ENCODE data around the gene ATP10D. TPM values are rescaled to one million over a fixed set of nuclear protein-coding genes. Genes with fewer than 3 reads are reported as not detected.

The ATP10D gene
- total RNA-seq, 1 experiment from 2014 or later = 16.2 TPM

DNA sequence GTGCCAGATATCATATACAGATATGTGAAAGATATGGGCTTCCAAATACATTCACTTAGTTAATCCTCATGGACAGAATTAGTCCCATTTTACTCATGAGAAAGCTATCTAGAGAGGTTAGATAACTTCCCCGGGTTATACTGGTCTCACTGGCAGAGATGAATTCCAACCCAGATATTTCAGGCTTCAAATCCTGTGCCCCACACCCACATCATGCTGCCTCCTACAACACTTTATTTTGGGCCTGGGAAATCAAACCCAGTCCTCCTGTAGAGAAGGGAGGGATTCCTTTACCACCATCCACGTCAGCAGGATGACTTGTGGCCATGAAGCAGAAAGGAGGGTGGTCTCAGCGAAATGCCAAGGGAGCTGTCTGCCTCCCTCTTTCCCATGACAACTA lies 113.8 kb downstream of the ATP10D start:
- ChIA-PET POLR2A (no interaction called here), CTCF (interaction anchor here (0.7 kb wide), 1 partner anchor 237 kb away, joined by 4 read pairs; no protein-coding TSS in a partner anchor)
- Mint-ChIP-seq H3K27me3 (ENCODE audit: insufficient read depth, unreplicated experiment) (no peaks in the 10 kb centered on the region), H3K9me3 (ENCODE audit: unreplicated experiment) (no peaks in the 10 kb centered on the region), H3K4me3 (ENCODE audit: unreplicated experiment) (no peak overlapping the region), H3K27ac (ENCODE audit: low read depth, unreplicated experiment) (no peak overlapping the region), H3K4me1 (ENCODE audit: insufficient read depth, unreplicated experiment) (peaks cover 11% of the 10 kb centered on the region), H3K36me3 (ENCODE audit: insufficient read depth, unreplicated experiment) (no peaks in the 10 kb centered on the region)
- no TSS peak for BruUV-seq (replicated peaks)
- no peak for DNase-seq (ENCODE audit: unreplicated experiment)
- TF ChIP-seq, protein P1, sequence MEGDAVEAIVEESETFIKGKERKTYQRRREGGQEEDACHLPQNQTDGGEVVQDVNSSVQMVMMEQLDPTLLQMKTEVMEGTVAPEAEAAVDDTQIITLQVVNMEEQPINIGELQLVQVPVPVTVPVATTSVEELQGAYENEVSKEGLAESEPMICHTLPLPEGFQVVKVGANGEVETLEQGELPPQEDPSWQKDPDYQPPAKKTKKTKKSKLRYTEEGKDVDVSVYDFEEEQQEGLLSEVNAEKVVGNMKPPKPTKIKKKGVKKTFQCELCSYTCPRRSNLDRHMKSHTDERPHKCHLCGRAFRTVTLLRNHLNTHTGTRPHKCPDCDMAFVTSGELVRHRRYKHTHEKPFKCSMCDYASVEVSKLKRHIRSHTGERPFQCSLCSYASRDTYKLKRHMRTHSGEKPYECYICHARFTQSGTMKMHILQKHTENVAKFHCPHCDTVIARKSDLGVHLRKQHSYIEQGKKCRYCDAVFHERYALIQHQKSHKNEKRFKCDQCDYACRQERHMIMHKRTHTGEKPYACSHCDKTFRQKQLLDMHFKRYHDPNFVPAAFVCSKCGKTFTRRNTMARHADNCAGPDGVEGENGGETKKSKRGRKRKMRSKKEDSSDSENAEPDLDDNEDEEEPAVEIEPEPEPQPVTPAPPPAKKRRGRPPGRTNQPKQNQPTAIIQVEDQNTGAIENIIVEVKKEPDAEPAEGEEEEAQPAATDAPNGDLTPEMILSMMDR (IDR thresholded peaks at IDR 0.05; ENCODE audit: unreplicated experiment) = no peak
- intact Hi-C loops (cut with micrococcal nuclease) = no loop called here

DNA sequence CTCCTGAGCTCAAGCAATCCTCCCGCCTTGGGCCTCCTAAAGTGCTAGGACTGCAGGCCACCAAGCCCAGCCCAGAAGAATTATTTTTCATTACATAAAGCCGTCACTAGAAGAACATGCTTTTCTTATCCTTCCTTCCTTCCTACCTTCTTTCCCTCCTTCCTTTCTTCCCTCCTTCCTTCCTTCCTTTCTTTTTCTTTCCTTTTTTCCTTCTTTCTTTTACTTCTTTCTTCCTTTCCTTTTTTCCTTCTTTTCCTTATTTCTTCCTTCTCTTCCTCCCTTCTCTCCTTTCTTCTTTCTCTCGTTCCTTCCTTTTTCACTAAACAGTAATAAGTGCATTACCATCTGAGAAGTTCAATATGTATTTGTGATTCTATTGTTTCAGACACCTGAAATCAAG lies 121.4 kb downstream of the ATP10D start:
- no peak overlapping the region for H3K27ac Mint-ChIP-seq (ENCODE audit: low read depth, unreplicated experiment)
- no peak overlapping the region for H3K4me3 Mint-ChIP-seq (ENCODE audit: unreplicated experiment)
- no peak for DNase-seq (ENCODE audit: unreplicated experiment)
- TF ChIP-seq, protein P1 (IDR thresholded peaks at IDR 0.05; ENCODE audit: unreplicated experiment) = no peak
- BruUV-seq (replicated peaks) = no TSS peak
- H3K4me1 Mint-ChIP-seq (ENCODE audit: insufficient read depth, unreplicated experiment) = no peaks in the 10 kb centered on the region
- CTCF ChIA-PET = interaction anchor here (0.7 kb wide), 1 partner anchor 43 kb away, joined by 4 read pairs; no protein-coding TSS in a partner anchor
- H3K36me3 Mint-ChIP-seq (ENCODE audit: insufficient read depth, unreplicated experiment) = peaks cover 6% of the 10 kb centered on the region
- POLR2A ChIA-PET = interaction anchor here (0.6 kb wide), 1 partner anchor 246 kb away, joined by 3 read pairs; no protein-coding TSS in a partner anchor
- no peaks in the 10 kb centered on the region for H3K9me3 Mint-ChIP-seq (ENCODE audit: unreplicated experiment)
- intact Hi-C loops (cut with micrococcal nuclease) = no loop called here
- H3K27me3 Mint-ChIP-seq (ENCODE audit: insufficient read depth, unreplicated experiment) = no peaks in the 10 kb centered on the region

DNA sequence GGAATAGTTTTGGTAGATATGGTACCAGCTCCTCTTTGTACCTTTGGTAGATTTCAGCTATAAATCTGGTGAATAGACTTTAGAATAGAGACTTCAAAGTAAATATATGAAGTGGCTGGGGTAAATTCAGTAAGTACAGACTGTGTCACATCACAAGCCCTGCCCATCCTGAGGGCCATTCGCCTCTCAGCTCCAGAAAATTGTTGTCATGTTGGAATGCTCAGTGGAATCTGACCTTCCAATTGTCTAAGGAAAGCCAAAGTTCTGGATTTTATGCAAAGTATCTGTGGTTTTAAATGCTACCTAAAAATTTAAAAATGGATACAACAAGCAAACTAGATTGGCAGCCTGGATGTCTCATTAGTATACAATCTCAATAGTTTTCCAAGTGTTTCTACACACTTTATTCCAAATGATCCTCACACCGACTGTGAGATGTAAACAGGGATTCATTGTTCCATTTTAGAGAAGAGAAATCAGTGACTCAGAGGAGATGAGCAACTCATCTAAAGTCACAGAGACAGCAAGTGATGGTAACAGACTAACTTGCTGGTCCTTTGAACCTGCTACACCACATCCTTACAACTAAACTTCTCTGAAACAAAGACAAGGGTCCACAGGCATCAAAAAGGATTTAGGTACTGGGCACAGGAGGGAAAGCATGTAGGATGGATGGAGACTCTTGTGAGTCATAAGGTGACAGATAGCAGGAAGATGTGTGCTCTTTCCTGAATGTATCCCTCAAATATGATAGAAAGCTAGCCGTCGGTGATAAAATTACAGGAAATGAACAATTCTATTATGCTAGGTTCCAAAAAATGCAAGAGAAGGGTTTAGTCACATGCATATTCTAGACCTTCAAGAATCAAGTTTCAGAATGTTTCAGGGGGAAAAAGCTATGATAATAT lies 127.3 kb downstream of the ATP10D start:
- DNase-seq (ENCODE audit: unreplicated experiment) = no peak
- Mint-ChIP-seq H3K36me3 (ENCODE audit: insufficient read depth, unreplicated experiment) (peaks cover 6% of the 10 kb centered on the region), H3K4me1 (ENCODE audit: insufficient read depth, unreplicated experiment) (no peaks in the 10 kb centered on the region), H3K27me3 (ENCODE audit: insufficient read depth, unreplicated experiment) (no peaks in the 10 kb centered on the region), H3K4me3 (ENCODE audit: unreplicated experiment) (no peak overlapping the region), H3K27ac (ENCODE audit: low read depth, unreplicated experiment) (no peak overlapping the region), H3K9me3 (ENCODE audit: unreplicated experiment) (no peaks in the 10 kb centered on the region)
- intact Hi-C loops (cut with micrococcal nuclease) = no loop called here
- no TSS peak for BruUV-seq (replicated peaks)
- TF ChIP-seq, protein P1 (IDR thresholded peaks at IDR 0.05; ENCODE audit: unreplicated experiment) = no peak
- ChIA-PET CTCF (interaction anchor here (0.9 kb wide), 1 partner anchor 47 kb away, joined by 5 read pairs; no protein-coding TSS in a partner anchor), POLR2A (no interaction called here)

DNA sequence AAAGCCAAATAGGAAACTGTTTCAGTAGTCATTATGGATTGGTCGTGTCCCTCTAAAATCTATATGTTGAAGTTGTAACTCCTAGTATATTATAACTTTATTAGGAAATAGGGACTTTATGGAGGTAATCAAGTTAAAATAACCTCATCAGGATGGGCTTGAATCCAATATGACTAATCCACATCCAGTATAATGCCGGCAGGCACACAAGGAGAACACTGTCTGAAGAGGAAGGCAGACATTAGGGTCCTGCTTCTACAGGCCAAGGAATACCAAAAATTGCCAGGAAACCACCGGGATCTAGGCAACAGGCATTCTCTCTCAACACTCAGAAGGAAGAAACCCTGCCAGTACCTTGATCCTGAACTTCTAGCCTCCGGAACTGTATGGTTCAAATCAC lies 130.3 kb downstream of the ATP10D start:
- TF ChIP-seq, protein P1 (IDR thresholded peaks at IDR 0.05; ENCODE audit: unreplicated experiment) = no peak
- CTCF ChIA-PET = no interaction called here
- no peak overlapping the region for H3K4me3 Mint-ChIP-seq (ENCODE audit: unreplicated experiment)
- H3K27me3 Mint-ChIP-seq (ENCODE audit: insufficient read depth, unreplicated experiment) = no peaks in the 10 kb centered on the region
- H3K4me1 Mint-ChIP-seq (ENCODE audit: insufficient read depth, unreplicated experiment) = no peaks in the 10 kb centered on the region
- no peak overlapping the region for H3K27ac Mint-ChIP-seq (ENCODE audit: low read depth, unreplicated experiment)
- peak; percentile 20 for DNase-seq (ENCODE audit: unreplicated experiment)
- no TSS peak for BruUV-seq (replicated peaks)
- POLR2A ChIA-PET = no interaction called here
- H3K9me3 Mint-ChIP-seq (ENCODE audit: unreplicated experiment) = no peaks in the 10 kb centered on the region
- peaks cover 5% of the 10 kb centered on the region for H3K36me3 Mint-ChIP-seq (ENCODE audit: insufficient read depth, unreplicated experiment)
- intact Hi-C loops (cut with micrococcal nuclease) = no loop called here
